ENCODE measurements around the gene TNFAIP8.

The TNFAIP8 gene

GRCh38 chr5:119367502-119368237 lies 11.9 kb downstream of the TNFAIP8 start:
- DNase-seq (ENCODE audit: low read depth in 2 of 2): no peak

GRCh38 chr5:119368238-119368630 lies 12.4 kb downstream of the TNFAIP8 start:
- peak in 1 of 2 donors; percentile 35 for DNase-seq (ENCODE audit: low read depth in 2 of 2)

- no peak for DNase-seq (ENCODE audit: low read depth in 2 of 2)
These were observed 14.7 kb downstream of the TNFAIP8 start for GRCh38 chr5:119370486-119370885.

GRCh38 chr5:119371146-119371545 lies 15.3 kb downstream of the TNFAIP8 start:
- DNase-seq (ENCODE audit: low read depth in 2 of 2): no peak

GRCh38 chr5:119373449-119373858 lies 17.6 kb downstream of the TNFAIP8 start:
- no peak for DNase-seq (ENCODE audit: low read depth in 2 of 2)

- no peak for DNase-seq (ENCODE audit: low read depth in 2 of 2)
These were observed 19.1 kb downstream of the TNFAIP8 start for GRCh38 chr5:119374901-119375300.

- no peak for DNase-seq (ENCODE audit: low read depth in 2 of 2)
These were observed 21.2 kb downstream of the TNFAIP8 start for GRCh38 chr5:119377066-119377465.

GRCh38 chr5:119378075-119378700 lies 22.4 kb downstream of the TNFAIP8 start:
- no peak for DNase-seq (ENCODE audit: low read depth in 2 of 2)

GRCh38 chr5:119379096-119379495 lies 23.3 kb downstream of the TNFAIP8 start:
- DNase-seq (ENCODE audit: low read depth in 2 of 2): no peak

- no peak for DNase-seq (ENCODE audit: low read depth in 2 of 2)
These were observed 24.2 kb downstream of the TNFAIP8 start for GRCh38 chr5:119379942-119380547.

GRCh38 chr5:119382169-119382568 lies 26.4 kb downstream of the TNFAIP8 start:
- DNase-seq (ENCODE audit: low read depth in 2 of 2): no peak

- no peak for DNase-seq (ENCODE audit: low read depth in 2 of 2)
These were observed 27.2 kb downstream of the TNFAIP8 start for GRCh38 chr5:119383008-119383407.

- DNase-seq (ENCODE audit: low read depth in 2 of 2): no peak
These were observed 29.3 kb downstream of the TNFAIP8 start for GRCh38 chr5:119385136-119385535.

- DNase-seq (ENCODE audit: low read depth in 2 of 2): no peak
These were observed 29.8 kb downstream of the TNFAIP8 start for GRCh38 chr5:119385536-119386128.

- DNase-seq (ENCODE audit: low read depth in 2 of 2): no peak
These were observed 31.0 kb downstream of the TNFAIP8 start for GRCh38 chr5:119386596-119387344.

GRCh38 chr5:119387945-119388618 lies 32.3 kb downstream of the TNFAIP8 start:
- DNase-seq (ENCODE audit: low read depth in 2 of 2): no peak

- DNase-seq (ENCODE audit: low read depth in 2 of 2): no peak
These were observed 32.9 kb downstream of the TNFAIP8 start for GRCh38 chr5:119388619-119389190.

- DNase-seq (ENCODE audit: low read depth in 2 of 2): no peak
These were observed 33.6 kb downstream of the TNFAIP8 start for GRCh38 chr5:119389288-119390030.

GRCh38 chr5:119390404-119390803 lies 34.6 kb downstream of the TNFAIP8 start:
- DNase-seq (ENCODE audit: low read depth in 2 of 2): no peak

- DNase-seq (ENCODE audit: low read depth in 2 of 2): no peak
These were observed 37.4 kb downstream of the TNFAIP8 start for GRCh38 chr5:119393201-119393691.

All from activated CD4-positive, alpha-beta T cell treated with anti-CD3 and anti-CD28 coated beads for 24 hours (primary cell).